ENCODE measurements around the gene NRBP1.

The NRBP1 gene

GRCh38 chr2:27390822-27391679 lies 37.4 kb upstream of the NRBP1 start:
- no peak for DNase-seq (ENCODE audit: low read depth in 1 of 2, low spot score in 1 of 2)
- no peaks in the 10 kb centered on the region for H3K27me3 ChIP-seq (ENCODE audit: insufficient read depth, poor library complexity, severe bottlenecking)
- no peak for TF ChIP-seq CTCF (IDR thresholded peaks at IDR 0.05; ENCODE audit: insufficient read depth, low read length)
- TF ChIP-seq SPI1 (IDR thresholded peaks at IDR 0.05; ENCODE audit: borderline replicate concordance, low read depth), result no peak
- no peak for TF ChIP-seq GABPA (IDR thresholded peaks at IDR 0.05; ENCODE audit: low read depth)
- TF ChIP-seq POLR2AphosphoS5 (IDR thresholded peaks at IDR 0.05; ENCODE audit: low read depth), result no peak
- no peak for TF ChIP-seq REST (IDR thresholded peaks at IDR 0.05; ENCODE audit: insufficient replicate concordance, low read depth)
- H3K27ac ChIP-seq (replicated peaks), result no peak overlapping the region
- H3K4me3 ChIP-seq (replicated peaks; ENCODE audit: insufficient read depth, low read length), result no peak overlapping the region

GRCh38 chr2:27393225-27393624 lies 35.2 kb upstream of the NRBP1 start:
- H3K27me3 ChIP-seq (ENCODE audit: insufficient read depth, poor library complexity, severe bottlenecking), result no peaks in the 10 kb centered on the region
- TF ChIP-seq CTCF (IDR thresholded peaks at IDR 0.05; ENCODE audit: insufficient read depth, low read length) (no peak), REST (IDR thresholded peaks at IDR 0.05; ENCODE audit: insufficient replicate concordance, low read depth) (no peak), SPI1 (IDR thresholded peaks at IDR 0.05; ENCODE audit: borderline replicate concordance, low read depth) (no peak), GABPA (IDR thresholded peaks at IDR 0.05; ENCODE audit: low read depth) (no peak), POLR2AphosphoS5 (IDR thresholded peaks at IDR 0.05; ENCODE audit: low read depth) (no peak)
- H3K4me3 ChIP-seq (replicated peaks; ENCODE audit: insufficient read depth, low read length), result no peak overlapping the region
- no peak overlapping the region for H3K27ac ChIP-seq (replicated peaks)
- DNase-seq (ENCODE audit: low read depth in 1 of 2, low spot score in 1 of 2), result no peak

- Histone ChIP-seq H3K4me3 (replicated peaks; ENCODE audit: insufficient read depth, low read length) (no peak overlapping the region), H3K27me3 (ENCODE audit: insufficient read depth, poor library complexity, severe bottlenecking) (no peaks in the 10 kb centered on the region), H3K27ac (replicated peaks) (no peak overlapping the region)
- DNase-seq (ENCODE audit: low read depth in 1 of 2, low spot score in 1 of 2), result no peak
- TF ChIP-seq CTCF (IDR thresholded peaks at IDR 0.05; ENCODE audit: insufficient read depth, low read length), result no peak
- TF ChIP-seq REST (IDR thresholded peaks at IDR 0.05; ENCODE audit: insufficient replicate concordance, low read depth), result no peak
- TF ChIP-seq GABPA (IDR thresholded peaks at IDR 0.05; ENCODE audit: low read depth), result no peak
- no peak for TF ChIP-seq SPI1 (IDR thresholded peaks at IDR 0.05; ENCODE audit: borderline replicate concordance, low read depth)
- no peak for TF ChIP-seq POLR2AphosphoS5 (IDR thresholded peaks at IDR 0.05; ENCODE audit: low read depth)
Measured at GRCh38 chr2:27398962-27399361, 29.5 kb upstream of the NRBP1 start.

All from HL-60 (cell line).